Loucy (cell line): ENCODE data around the gene NUP214.
"Not testable (repeated sequence)": the region's sequence is repeated elsewhere in the genome, so short reads cannot be mapped to it uniquely, and the experiment has no call there.

ENCODE experiments used
- H2AFZ ChIP-seq: fragments of 200-600 bp; sonication (generic); 2 replicates; pipeline ENCODE4 v1.6.0; 2016; ENCODE audit warnings: antibody characterized with exemption, mild to moderate bottlenecking, low read length, moderate library complexity
- H3F3A ChIP-seq: fragments of 200-600 bp; 2 replicates; pipeline ENCODE4 v1.6.0; 2016; ENCODE audit warnings: antibody characterized with exemption, low read depth, mild to moderate bottlenecking
- H3K27me3 ChIP-seq: fragments of 200-600 bp; sonication (generic); 2 replicates; pipeline ENCODE4 v1.6.1; 2014; ENCODE audit warnings: low read length, mild to moderate bottlenecking; ENCODE audit not compliant: insufficient read depth, poor library complexity, severe bottlenecking
- H3K36me3 ChIP-seq: fragments of 200-600 bp; sonication (generic); 2 replicates; pipeline ENCODE4 v1.6.1; 2016; ENCODE audit warnings: low read length; ENCODE audit not compliant: insufficient read depth
- H3K4me1 ChIP-seq: fragments of 200-600 bp; sonication (generic); 2 replicates; pipeline ENCODE4 v1.5.1; 2014; ENCODE audit warnings: low read length, mild to moderate bottlenecking; ENCODE audit not compliant: insufficient read depth, poor library complexity, severe bottlenecking
- H3K4me2 ChIP-seq: fragments of 200-600 bp; sonication (generic); 2 replicates; pipeline ENCODE4 v1.6.0; 2014; ENCODE audit warnings: antibody characterized with exemption, low read length, low read depth, mild to moderate bottlenecking; ENCODE audit not compliant: poor library complexity, severe bottlenecking
- H3K4me3 ChIP-seq: fragments of 200-600 bp; sonication (generic); 2 replicates; pipeline ENCODE4 v1.5.1; 2014; ENCODE audit warnings: low read length, mild to moderate bottlenecking, mixed read lengths; ENCODE audit not compliant: poor library complexity, severe bottlenecking
- H3K79me2 ChIP-seq: fragments of 200-600 bp; sonication (generic); 2 replicates; pipeline ENCODE4 v1.6.1; 2014; ENCODE audit warnings: low read length; ENCODE audit not compliant: insufficient read depth
- H3K9ac ChIP-seq: fragments of 200-600 bp; sonication (generic); 2 replicates; pipeline ENCODE4 v1.6.0; 2014; ENCODE audit warnings: mild to moderate bottlenecking, low read depth, low read length, moderate library complexity; ENCODE audit not compliant: poor library complexity, severe bottlenecking
- H3K9me2 ChIP-seq: fragments of 200-600 bp; sonication (generic); replicated peaks from 2 replicates; pipeline ENCODE4 v1.6.1; 2016; ENCODE audit warnings: low read depth, low read length, mixed read lengths
- H3K9me3 ChIP-seq: fragments of 200-600 bp; sonication (generic); 2 replicates; pipeline ENCODE4 v1.6.1; 2014; ENCODE audit warnings: mild to moderate bottlenecking, antibody characterized with exemption, low read length, low read depth; ENCODE audit not compliant: insufficient read depth
- H4K20me1 ChIP-seq: fragments of 200-600 bp; sonication (generic); 2 replicates; pipeline ENCODE4 v1.6.0; 2014; ENCODE audit warnings: antibody characterized with exemption, low read length, mild to moderate bottlenecking; ENCODE audit not compliant: insufficient read depth, poor library complexity, severe bottlenecking
- CTCF ChIP-seq: fragments of 200-600 bp; sonication (generic); conservative IDR thresholded peaks from 2 replicates; pipeline ENCODE4 v1.5.1; 2014; ENCODE audit warnings: mild to moderate bottlenecking, antibody characterized with exemption, low read length
- EZH2phosphoT487 ChIP-seq: fragments of 200-600 bp; IDR thresholded peaks from 2 replicates; pipeline ENCODE4 v1.6.1; 2018; ENCODE audit warnings: antibody characterized with exemption, mild to moderate bottlenecking, moderate library complexity, borderline replicate concordance

Gene NUP214

DNA sequence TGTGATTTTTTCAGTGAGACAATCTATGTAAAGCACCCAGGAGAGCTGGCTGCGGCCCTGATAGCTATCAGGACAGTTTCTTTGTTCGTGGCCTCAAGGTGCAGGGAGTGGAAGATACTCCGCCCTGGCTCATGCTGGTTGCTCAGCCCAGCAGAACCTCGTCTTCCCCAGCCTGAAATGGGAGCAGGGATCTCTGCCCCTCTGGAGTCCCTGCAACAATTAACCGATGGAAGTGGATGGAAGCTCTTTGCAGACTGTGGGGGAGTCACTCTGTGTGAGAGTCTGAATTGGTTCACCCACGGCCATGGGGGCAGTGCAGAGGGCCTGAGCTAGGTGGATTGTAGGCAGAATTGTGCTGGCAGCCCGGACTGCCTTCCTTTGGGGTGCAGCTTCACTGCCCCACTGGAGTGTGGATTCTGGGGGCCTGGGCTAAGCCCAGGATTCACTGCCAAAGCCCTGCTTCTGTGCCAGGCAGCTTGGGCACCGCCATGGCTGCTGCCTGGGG is 26.2 kb upstream of the NUP214 start:
- no peaks in the 10 kb centered on the region for H3K4me1 ChIP-seq
- H3K27me3 ChIP-seq, result no peaks in the 10 kb centered on the region
- no peaks in the 10 kb centered on the region for H4K20me1 ChIP-seq
- no peak overlapping the region for H3K4me2 ChIP-seq
- no peaks in the 10 kb centered on the region for H3F3A ChIP-seq
- no peak for TF ChIP-seq CTCF
- TF ChIP-seq EZH2phosphoT487, result no peak
- no peak overlapping the region for H2AFZ ChIP-seq
- H3K36me3 ChIP-seq, result no peaks in the 10 kb centered on the region
- no peak overlapping the region for H3K4me3 ChIP-seq
- H3K79me2 ChIP-seq, result no peaks in the 10 kb centered on the region
- no peaks in the 10 kb centered on the region for H3K9me3 ChIP-seq
- H3K9ac ChIP-seq, result no peak overlapping the region
- H3K9me2 ChIP-seq, result no peaks in the 10 kb centered on the region

DNA sequence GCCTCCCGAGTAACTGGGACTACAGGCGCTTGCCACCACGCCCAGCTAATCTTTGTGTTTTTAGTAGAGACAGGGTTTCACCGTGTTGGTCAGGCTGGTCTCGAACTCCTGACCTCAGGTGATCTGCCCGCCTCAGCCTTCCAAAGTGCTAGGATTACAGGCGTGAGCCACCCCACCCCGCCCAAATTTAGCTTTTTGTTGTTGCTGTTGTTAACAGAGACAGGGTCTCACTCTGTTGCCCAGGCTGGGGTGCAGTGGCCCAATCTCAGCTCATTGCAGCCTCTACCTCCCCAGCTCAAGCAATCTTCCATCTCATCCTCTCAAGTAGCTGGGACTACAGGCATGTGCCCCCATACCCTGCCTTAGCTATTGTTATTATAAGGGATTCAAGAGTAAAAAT is 25.5 kb upstream of the NUP214 start:
- not testable (repeated sequence) for H2AFZ ChIP-seq, H3K4me3 ChIP-seq, H3K79me2 ChIP-seq, H3K36me3 ChIP-seq, H3F3A ChIP-seq, H3K4me2 ChIP-seq, H3K27me3 ChIP-seq, H3K9me2 ChIP-seq, H4K20me1 ChIP-seq, H3K9me3 ChIP-seq, H3K4me1 ChIP-seq, H3K9ac ChIP-seq

GRCh38 chr9:131100445-131100844 is 24.9 kb upstream of the NUP214 start:
- Histone ChIP-seq H3K36me3 (no peaks in the 10 kb centered on the region), H3K9ac (no peak overlapping the region), H3K4me2 (no peak overlapping the region), H3F3A (no peaks in the 10 kb centered on the region), H3K4me1 (no peaks in the 10 kb centered on the region), H3K9me3 (no peaks in the 10 kb centered on the region), H3K9me2 (no peaks in the 10 kb centered on the region), H3K4me3 (no peak overlapping the region), H4K20me1 (no peaks in the 10 kb centered on the region), H3K27me3 (no peaks in the 10 kb centered on the region), H2AFZ (no peak overlapping the region), H3K79me2 (no peaks in the 10 kb centered on the region)
- TF ChIP-seq CTCF (no peak), EZH2phosphoT487 (no peak)

GRCh38 chr9:131101207-131101964 is 24.0 kb upstream of the NUP214 start:
- Histone ChIP-seq H3K36me3 (no peaks in the 10 kb centered on the region), H3K9me2 (no peaks in the 10 kb centered on the region), H3K79me2 (no peaks in the 10 kb centered on the region), H3K4me2 (no peak overlapping the region), H3K4me1 (no peaks in the 10 kb centered on the region), H4K20me1 (no peaks in the 10 kb centered on the region), H2AFZ (no peak overlapping the region), H3K9ac (no peak overlapping the region), H3K9me3 (no peaks in the 10 kb centered on the region), H3F3A (no peaks in the 10 kb centered on the region), H3K4me3 (no peak overlapping the region), H3K27me3 (no peaks in the 10 kb centered on the region)
- TF ChIP-seq EZH2phosphoT487, result no peak
- TF ChIP-seq CTCF, result no peak
